DOHH2 (cell line): ENCODE data around the gene KLK12.

Experiments used
- H3F3A ChIP-seq: fragments of 200-600 bp; sonication (generic), shearing (Covaris generic); 2 replicates; pipeline ENCODE4 v1.6.0; 2016; ENCODE audit warnings: antibody characterized with exemption, mild to moderate bottlenecking; ENCODE audit not compliant: control insufficient read depth, insufficient read depth
- H3K27ac ChIP-seq: fragments of 200-600 bp; sonication (generic); 2 replicates; pipeline ENCODE4 v1.5.1; 2014; ENCODE audit warnings: low read depth, mild to moderate bottlenecking, low read length, moderate library complexity
- H3K27me3 ChIP-seq: fragments of 200-600 bp; sonication (generic); 2 replicates; pipeline ENCODE4 v1.6.1; 2014; ENCODE audit warnings: mild to moderate bottlenecking, low read length, mixed read lengths; ENCODE audit not compliant: control insufficient read depth
- H3K36me3 ChIP-seq: fragments of 200-600 bp; sonication (generic); 2 replicates; pipeline ENCODE4 v1.6.1; 2014; ENCODE audit warnings: mild to moderate bottlenecking, low read length, moderate library complexity, mixed read lengths; ENCODE audit not compliant: control insufficient read depth
- H3K4me1 ChIP-seq: fragments of 200-600 bp; sonication (generic); 2 replicates; pipeline ENCODE4 v1.6.1; 2014; ENCODE audit warnings: mild to moderate bottlenecking, low read length, mixed read lengths; ENCODE audit not compliant: control insufficient read depth
- H3K4me2 ChIP-seq: fragments of 200-600 bp; sonication (generic); 2 replicates; pipeline ENCODE4 v1.6.0; 2014; ENCODE audit warnings: mild to moderate bottlenecking, low read length, moderate library complexity
- H3K4me3 ChIP-seq: fragments of 200-600 bp; sonication (generic); 2 replicates; pipeline ENCODE4 v1.5.1; 2014; ENCODE audit warnings: mild to moderate bottlenecking, low read length, mixed read lengths
- H3K79me2 ChIP-seq: fragments of 200-600 bp; sonication (generic); 2 replicates; pipeline ENCODE4 v1.6.1; 2014; ENCODE audit warnings: mild to moderate bottlenecking, low read length, mixed read lengths; ENCODE audit not compliant: control insufficient read depth
- H3K9me2 ChIP-seq: fragments of 200-600 bp; sonication (generic); replicated peaks from 2 replicates; pipeline ENCODE4 v1.6.1; 2014; ENCODE audit warnings: mild to moderate bottlenecking, low read length, mixed read lengths; ENCODE audit not compliant: control insufficient read depth
- H3K9me3 ChIP-seq: fragments of 200-600 bp; sonication (generic); 2 replicates; pipeline ENCODE4 v1.6.1; 2014; ENCODE audit warnings: antibody characterized with exemption, low read length, mixed read lengths; ENCODE audit not compliant: control insufficient read depth, insufficient read depth
- H4K20me1 ChIP-seq: fragments of 200-600 bp; sonication (generic); 2 replicates; pipeline ENCODE4 v1.6.0; 2014; ENCODE audit warnings: low read depth, mild to moderate bottlenecking, antibody characterized with exemption, low read length, moderate library complexity; ENCODE audit not compliant: control insufficient read depth, insufficient read depth
- CTCF ChIP-seq: fragments of 200-600 bp; sonication (generic); IDR thresholded peaks from one replicate; pipeline ENCODE4 v1.5.1; 2014; ENCODE audit warnings: antibody characterized with exemption, mild to moderate bottlenecking, low read depth, low read length; ENCODE audit not compliant: poor library complexity, severe bottlenecking
- EZH2phosphoT487 ChIP-seq: fragments of 200-600 bp; sonication (generic); IDR thresholded peaks from 2 replicates; pipeline ENCODE4 v1.6.1; 2017; ENCODE audit warnings: borderline replicate concordance, mild to moderate bottlenecking, antibody characterized with exemption, low read length, moderate library complexity, mixed read lengths

The KLK12 gene

GRCh38 chr19:51040151-51040550 lies 5.3 kb upstream of the KLK12 start:
- Histone ChIP-seq H3K27ac (no peak overlapping the region), H3F3A (no peaks in the 10 kb centered on the region), H3K36me3 (no peaks in the 10 kb centered on the region), H3K9me3 (no peaks in the 10 kb centered on the region), H3K9me2 (no peaks in the 10 kb centered on the region), H4K20me1 (no peaks in the 10 kb centered on the region), H3K27me3 (no peaks in the 10 kb centered on the region), H3K79me2 (no peaks in the 10 kb centered on the region), H3K4me1 (no peaks in the 10 kb centered on the region), H3K4me2 (no peak overlapping the region), H3K4me3 (no peak overlapping the region)
- TF ChIP-seq EZH2phosphoT487: no peak

- Histone ChIP-seq H4K20me1 (no peaks in the 10 kb centered on the region), H3K9me3 (no peaks in the 10 kb centered on the region), H3K27me3 (no peaks in the 10 kb centered on the region), H3K9me2 (no peaks in the 10 kb centered on the region), H3K79me2 (no peaks in the 10 kb centered on the region), H3K4me2 (no peak overlapping the region), H3K4me1 (no peaks in the 10 kb centered on the region), H3K27ac (no peak overlapping the region), H3K4me3 (no peak overlapping the region), H3F3A (no peaks in the 10 kb centered on the region), H3K36me3 (no peaks in the 10 kb centered on the region)
- TF ChIP-seq EZH2phosphoT487 (no peak), CTCF (no peak)
Observed at GRCh38 chr19:51036519-51036918, 1.7 kb upstream of the KLK12 start.

- Histone ChIP-seq H3K9me2 (no peaks in the 10 kb centered on the region), H3K36me3 (no peaks in the 10 kb centered on the region), H3K9me3 (no peaks in the 10 kb centered on the region), H3K79me2 (no peaks in the 10 kb centered on the region), H3K4me1 (no peaks in the 10 kb centered on the region), H4K20me1 (no peaks in the 10 kb centered on the region), H3K4me2 (no peak overlapping the region), H3F3A (no peaks in the 10 kb centered on the region), H3K27ac (no peak overlapping the region), H3K27me3 (no peaks in the 10 kb centered on the region), H3K4me3 (no peak overlapping the region)
- TF ChIP-seq CTCF (no peak), EZH2phosphoT487 (no peak)
Observed at GRCh38 chr19:51031880-51032225, 2.9 kb downstream of the KLK12 start.

- H3F3A ChIP-seq: no peaks in the 10 kb centered on the region
- no peak overlapping the region for H3K4me2 ChIP-seq
- H3K27me3 ChIP-seq: no peaks in the 10 kb centered on the region
- no peak overlapping the region for H3K27ac ChIP-seq
- no peaks in the 10 kb centered on the region for H3K9me3 ChIP-seq
- no peaks in the 10 kb centered on the region for H3K36me3 ChIP-seq
- H3K9me2 ChIP-seq: no peaks in the 10 kb centered on the region
- H3K4me3 ChIP-seq: no peak overlapping the region
- no peaks in the 10 kb centered on the region for H4K20me1 ChIP-seq
- no peaks in the 10 kb centered on the region for H3K79me2 ChIP-seq
- no peaks in the 10 kb centered on the region for H3K4me1 ChIP-seq
- no peak for TF ChIP-seq EZH2phosphoT487
- TF ChIP-seq CTCF: no peak
Observed at GRCh38 chr19:51031220-51031879, 3.5 kb downstream of the KLK12 start.
